Testis (tissue), 3 donors: Measurements from ENCODE around the gene NDFIP1. TPM values are rescaled to one million over a fixed set of nuclear protein-coding genes. Genes with fewer than 3 reads are reported as not detected.

Source experiments
- DNase-seq: peaks from one replicate; pipeline ENCODE4 v3.0.0-alpha.2; 2019
- H3K27ac ChIP-seq, 2 donors: fragments of 200-600 bp; sonication (generic); one replicate each; pipeline ENCODE4 v1.5.1; 2019
- H3K27me3 ChIP-seq: fragments of 200-600 bp; sonication (generic); one replicate; pipeline ENCODE4 v1.5.1; 2019
- H3K36me3 ChIP-seq: fragments of 200-600 bp; sonication (generic); one replicate; pipeline ENCODE4 v1.5.1; 2017; ENCODE audit warnings: low read depth; ENCODE audit errors: missing control alignments
- H3K4me1 ChIP-seq: fragments of 200-600 bp; sonication (generic); one replicate; pipeline ENCODE4 v1.5.1; 2019
- H3K4me3 ChIP-seq, 2 donors: fragments of 200-600 bp; sonication (generic); one replicate each; pipeline ENCODE4 v1.5.1; 2017 to 2019
- H3K9me3 ChIP-seq: fragments of 200-600 bp; sonication (generic); one replicate; pipeline ENCODE4 v1.5.1; 2017
- POLR2A ChIP-seq: fragments of 450-650 bp; IDR thresholded peaks from one replicate; pipeline ENCODE4 v1.6.1; 2017; ENCODE audit warnings: antibody characterized with exemption, mild to moderate bottlenecking, moderate library complexity
- WGBS, 2 donors: methylation state at CpG; one replicate each; pipeline ENCODE4 v1.1.5; 2018; 5-methylcytosine and 5-hydroxymethylcytosine counted together
- intact Hi-C: fragments of 100-400 bp; cut with DNase I; formaldehyde crosslinking; loops from one replicate; pipeline ENCODE4 v1.15.1; 2023; ENCODE audit warnings: low total_unique reads
- polyA plus RNA-seq: library from polyadenylated mRNA; stranded (reverse); fragments of 350-450 nt; fragmentation: Illumina TruSeq; extraction: RNeasy Lipid Tissue Mini Kit (QIAGEN cat#74804); gene quantifications from one replicate; pipeline ENCODE4 v1.2.3, GENCODE V29; 2014; ENCODE audit warnings: low read depth, low replicate concordance; ENCODE audit not compliant: insufficient read depth
- total RNA-seq, 2 donors: library from RNA; depleted of rRNA; stranded (reverse); fragments of >200 nt; gene quantifications; one replicate each; pipeline ENCODE4 v1.2.3, GENCODE V29; 2016
- TF ChIP-seq, protein P1 (sequence below), 3 experiments: fragments of 450-650 bp in 2 of 3; fragments of 200-600 bp in 1 of 3; sonication (generic) in 1 of 3; IDR thresholded peaks; one replicate each; pipeline ENCODE4 v1.5.1; 2016 to 2019; ENCODE audit warnings: antibody characterized with exemption in 3 of 3, mild to moderate bottlenecking in 2 of 3, moderate library complexity in 1 of 3

The NDFIP1 gene
- total and polyA plus RNA-seq, 3 donors from 2014 or later = 88.7 to 319 (median 292) TPM

DNA sequence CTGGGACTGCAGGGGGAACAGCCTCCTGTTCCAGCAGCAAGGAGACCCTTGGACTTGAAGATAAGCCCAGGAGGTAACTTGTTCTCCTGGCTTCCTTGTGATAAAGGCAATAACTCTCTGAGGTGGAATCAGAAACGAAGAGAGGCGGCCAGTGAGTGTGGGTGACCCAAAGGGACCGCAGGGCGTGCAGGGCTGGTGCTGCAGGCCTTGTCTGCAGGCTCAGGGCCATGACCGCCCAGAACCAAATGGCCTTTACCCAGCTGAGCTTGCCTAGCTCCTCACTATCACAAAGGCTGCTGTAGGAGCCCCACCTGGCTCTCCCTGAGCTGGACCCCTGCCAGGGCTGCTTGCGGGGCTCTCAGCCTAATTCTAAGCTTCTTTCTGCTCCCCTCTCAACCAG, 72.5 kb downstream of the NDFIP1 start:
- no peaks in the 10 kb centered on the region for H3K36me3 ChIP-seq
- no peak overlapping the region for H3K4me3 ChIP-seq
- no peaks in the 10 kb centered on the region for H3K9me3 ChIP-seq
- no peaks in the 10 kb centered on the region for H3K27me3 ChIP-seq
- TF ChIP-seq, protein P1, sequence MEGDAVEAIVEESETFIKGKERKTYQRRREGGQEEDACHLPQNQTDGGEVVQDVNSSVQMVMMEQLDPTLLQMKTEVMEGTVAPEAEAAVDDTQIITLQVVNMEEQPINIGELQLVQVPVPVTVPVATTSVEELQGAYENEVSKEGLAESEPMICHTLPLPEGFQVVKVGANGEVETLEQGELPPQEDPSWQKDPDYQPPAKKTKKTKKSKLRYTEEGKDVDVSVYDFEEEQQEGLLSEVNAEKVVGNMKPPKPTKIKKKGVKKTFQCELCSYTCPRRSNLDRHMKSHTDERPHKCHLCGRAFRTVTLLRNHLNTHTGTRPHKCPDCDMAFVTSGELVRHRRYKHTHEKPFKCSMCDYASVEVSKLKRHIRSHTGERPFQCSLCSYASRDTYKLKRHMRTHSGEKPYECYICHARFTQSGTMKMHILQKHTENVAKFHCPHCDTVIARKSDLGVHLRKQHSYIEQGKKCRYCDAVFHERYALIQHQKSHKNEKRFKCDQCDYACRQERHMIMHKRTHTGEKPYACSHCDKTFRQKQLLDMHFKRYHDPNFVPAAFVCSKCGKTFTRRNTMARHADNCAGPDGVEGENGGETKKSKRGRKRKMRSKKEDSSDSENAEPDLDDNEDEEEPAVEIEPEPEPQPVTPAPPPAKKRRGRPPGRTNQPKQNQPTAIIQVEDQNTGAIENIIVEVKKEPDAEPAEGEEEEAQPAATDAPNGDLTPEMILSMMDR (IDR thresholded peaks at IDR 0.05) = no peak
- TF ChIP-seq POLR2A = no peak
- H3K27ac ChIP-seq = no peak overlapping the region
- H3K4me1 ChIP-seq = no peaks in the 10 kb centered on the region
- intact Hi-C loops = no loop called here
- DNase-seq = no peak
- 88 to 89% methylated on average over 5 to 6 of the region's 6 CpGs for WGBS, 2 donors

DNA sequence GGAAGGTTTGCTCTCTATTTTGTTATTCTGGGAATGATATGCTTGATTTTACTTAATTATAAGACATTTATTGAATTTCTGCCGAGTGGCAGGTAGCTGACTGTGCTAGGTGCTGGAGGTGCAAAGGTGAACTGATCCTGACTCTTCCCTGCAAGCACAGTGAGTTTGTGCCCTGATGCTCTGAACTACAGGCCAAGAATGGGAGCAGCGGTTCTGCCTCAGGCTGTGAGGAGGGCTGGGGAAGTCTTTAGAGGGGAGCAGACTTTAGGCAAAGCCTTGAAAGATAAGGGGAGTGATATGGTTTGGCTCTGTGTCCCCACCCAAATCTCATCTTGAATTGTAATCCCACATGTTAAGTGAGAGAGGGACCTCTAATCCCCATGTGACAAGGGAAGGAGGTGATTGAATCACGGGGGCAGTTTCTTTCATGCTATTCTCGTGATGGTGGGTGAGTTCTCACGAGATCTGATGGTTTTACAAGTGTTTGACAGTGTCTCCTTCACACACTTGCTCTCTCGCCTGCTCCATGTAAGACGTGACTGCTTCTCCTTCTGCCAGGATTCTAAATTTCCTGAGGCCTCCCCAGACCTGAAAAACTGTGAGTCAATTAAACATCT, 73.1 kb downstream of the NDFIP1 start:
- Histone ChIP-seq H3K9me3 (no peaks in the 10 kb centered on the region), H3K4me1 (no peaks in the 10 kb centered on the region), H3K27me3 (no peaks in the 10 kb centered on the region), H3K27ac (no peak overlapping the region), H3K36me3 (no peaks in the 10 kb centered on the region), H3K4me3 (no peak overlapping the region)
- DNase-seq = no peak
- no peak for TF ChIP-seq POLR2A
- TF ChIP-seq, protein P1 (IDR thresholded peaks at IDR 0.05) = no peak
- WGBS, 2 donors = 88 to 92% methylated on average over 7 of the region's 7 CpGs
- intact Hi-C loops = no loop called here

DNA sequence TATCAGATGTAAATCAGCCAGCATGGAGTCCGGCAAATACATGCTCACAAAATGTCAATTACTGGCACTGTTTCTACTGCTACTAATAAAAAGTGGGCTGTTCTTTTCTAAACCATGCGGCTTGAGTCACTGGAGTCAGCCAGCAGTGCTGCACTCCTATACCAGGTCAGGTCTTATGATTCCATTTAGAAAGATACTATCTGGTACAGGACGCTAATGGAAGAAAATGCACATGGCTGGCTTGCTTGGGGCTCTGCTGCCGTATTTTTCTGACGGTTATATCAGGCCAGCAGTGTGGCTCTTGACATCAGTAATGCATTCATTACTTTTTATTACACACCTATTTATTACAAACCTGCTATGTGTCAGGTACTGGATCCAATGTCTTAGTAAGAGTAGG, 74.3 kb downstream of the NDFIP1 start:
- Histone ChIP-seq H3K27me3 (no peaks in the 10 kb centered on the region), H3K36me3 (no peaks in the 10 kb centered on the region), H3K27ac (no peak overlapping the region), H3K9me3 (no peaks in the 10 kb centered on the region), H3K4me3 (no peak overlapping the region), H3K4me1 (no peaks in the 10 kb centered on the region)
- TF ChIP-seq, protein P1 (IDR thresholded peaks at IDR 0.05) = no peak
- no peak for TF ChIP-seq POLR2A
- no peak for DNase-seq
- 87 to 91% methylated on average over 5 of the region's 5 CpGs for WGBS, 2 donors
- intact Hi-C loops = no loop called here

DNA sequence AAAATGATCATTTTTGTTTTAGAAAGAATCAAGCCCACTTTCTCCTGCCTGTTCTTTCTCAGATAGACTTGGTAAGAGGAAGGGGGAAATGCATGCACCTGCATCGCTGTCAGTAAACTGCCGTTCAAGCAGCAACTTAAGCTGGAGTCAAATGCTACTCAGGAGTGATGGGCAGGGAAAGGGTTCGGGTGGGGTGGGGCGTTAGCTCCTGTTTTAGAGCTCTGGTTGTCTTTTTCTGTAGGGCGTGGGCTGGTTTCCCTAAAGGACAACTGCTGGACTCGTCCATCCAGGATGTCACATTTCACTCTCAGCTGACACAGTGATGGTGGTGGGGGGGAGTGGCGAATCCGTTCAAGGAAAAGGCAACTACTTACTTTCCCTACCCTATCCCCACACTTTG, 75.0 kb downstream of the NDFIP1 start:
- TF ChIP-seq, protein P1 (IDR thresholded peaks at IDR 0.05) = no peak
- TF ChIP-seq POLR2A = no peak
- DNase-seq = no peak
- Histone ChIP-seq H3K9me3 (no peaks in the 10 kb centered on the region), H3K4me1 (no peaks in the 10 kb centered on the region), H3K27me3 (no peaks in the 10 kb centered on the region), H3K27ac (no peak overlapping the region), H3K36me3 (no peaks in the 10 kb centered on the region), H3K4me3 (no peak overlapping the region)
- intact Hi-C loops = no loop called here
- WGBS, 2 donors = 84 to 93% methylated on average over 8 of the region's 8 CpGs

DNA sequence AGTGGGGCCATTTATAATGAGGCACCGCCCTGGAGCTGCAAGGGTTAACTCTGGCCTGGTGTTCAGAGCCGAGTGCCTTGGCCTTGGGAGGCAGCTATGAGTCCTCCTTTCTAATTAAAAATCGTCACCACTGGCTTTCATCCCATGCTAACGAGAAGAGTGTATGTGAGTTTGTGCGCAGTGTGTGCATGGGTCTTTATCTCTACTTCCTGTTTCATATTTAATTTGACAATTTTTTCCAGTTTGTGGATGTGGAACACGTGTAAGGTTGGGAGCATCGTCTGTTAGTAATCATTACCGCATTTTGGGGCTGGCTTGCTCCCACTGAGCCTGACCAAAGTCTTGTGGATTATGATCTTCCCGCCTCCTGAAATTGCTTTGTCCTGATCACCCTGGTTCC, 76.4 kb downstream of the NDFIP1 start:
- no peak for DNase-seq
- Histone ChIP-seq H3K36me3 (no peaks in the 10 kb centered on the region), H3K27me3 (no peaks in the 10 kb centered on the region), H3K27ac (no peak overlapping the region), H3K4me1 (no peaks in the 10 kb centered on the region), H3K9me3 (no peaks in the 10 kb centered on the region), H3K4me3 (no peak overlapping the region)
- intact Hi-C loops = no loop called here
- TF ChIP-seq POLR2A = no peak
- TF ChIP-seq, protein P1 (IDR thresholded peaks at IDR 0.05) = no peak
- WGBS, 2 donors = 44 to 45% methylated on average over 9 of the region's 9 CpGs
